GM23248 (cell line): ENCODE data around the gene AMZ2. TPM values are rescaled to one million over a fixed set of nuclear protein-coding genes. Genes with fewer than 3 reads are reported as not detected.
"Not testable (repeated sequence)": the region's sequence is repeated elsewhere in the genome, so short reads cannot be mapped to it uniquely, and the experiment has no call there.

Experiments used
- DNase-seq: peaks from one replicate; pipeline ENCODE4 v3.0.0-alpha.2; 2015
- H2AFZ ChIP-seq: fragments of 200-600 bp; sonication (generic); 2 replicates; pipeline ENCODE4 v1.6.1; 2016; ENCODE audit warnings: antibody characterized with exemption
- H3F3A ChIP-seq: fragments of 200-600 bp; sonication (generic); 2 replicates; pipeline ENCODE4 v1.6.1; 2016; ENCODE audit warnings: mild to moderate bottlenecking, antibody characterized with exemption, mixed run types; ENCODE audit not compliant: insufficient read depth
- H3K27ac ChIP-seq: fragments of 200-600 bp; sonication (generic); 2 replicates; pipeline ENCODE4 v1.5.1; 2016; ENCODE audit warnings: mild to moderate bottlenecking
- H3K27me3 ChIP-seq: fragments of 200-600 bp; sonication (generic); replicated peaks from 2 replicates; pipeline ENCODE4 v1.6.1; 2016; ENCODE audit warnings: mild to moderate bottlenecking; ENCODE audit not compliant: insufficient read depth
- H3K36me3 ChIP-seq: fragments of 200-600 bp; sonication (generic); 2 replicates; pipeline ENCODE4 v1.6.1; 2016; ENCODE audit warnings: low read depth, mild to moderate bottlenecking
- H3K4me1 ChIP-seq: fragments of 200-600 bp; sonication (generic); 2 replicates; pipeline ENCODE4 v1.6.1; 2016; ENCODE audit warnings: mild to moderate bottlenecking; ENCODE audit not compliant: insufficient read depth
- H3K4me2 ChIP-seq: fragments of 200-600 bp; sonication (generic); one replicate; pipeline ENCODE4 v1.6.1; 2016; ENCODE audit warnings: mild to moderate bottlenecking; ENCODE audit not compliant: unreplicated experiment
- H3K4me3 ChIP-seq: fragments of 200-600 bp; sonication (generic); 2 replicates; pipeline ENCODE4 v1.5.1; 2016; ENCODE audit warnings: mild to moderate bottlenecking
- H3K79me2 ChIP-seq: fragments of 200-600 bp; sonication (generic); 2 replicates; pipeline ENCODE4 v1.6.1; 2016; ENCODE audit warnings: mild to moderate bottlenecking; ENCODE audit not compliant: insufficient read depth
- H3K9ac ChIP-seq: fragments of 200-600 bp; sonication (generic); 2 replicates; pipeline ENCODE4 v1.6.1; 2016; ENCODE audit warnings: mild to moderate bottlenecking
- H3K9me2 ChIP-seq: fragments of 200-600 bp; sonication (generic); 2 replicates; pipeline ENCODE4 v1.6.1; 2016; ENCODE audit warnings: mixed run types, mild to moderate bottlenecking, moderate library complexity; ENCODE audit not compliant: insufficient read depth
- H3K9me3 ChIP-seq: fragments of 200-600 bp; sonication (generic); one replicate; pipeline ENCODE4 v1.6.1; 2017; ENCODE audit warnings: low read depth
- H4K20me1 ChIP-seq: fragments of 200-600 bp; sonication (generic); 2 replicates; pipeline ENCODE4 v1.6.0; 2016; ENCODE audit not compliant: insufficient read depth
- EZH2 ChIP-seq: fragments of 200-600 bp; sonication (generic); IDR thresholded peaks from 2 replicates; pipeline ENCODE4 v1.6.1; 2018; ENCODE audit warnings: antibody characterized with exemption, mild to moderate bottlenecking; ENCODE audit not compliant: insufficient read depth, poor library complexity, severe bottlenecking
- EZH2phosphoT487 ChIP-seq: fragments of 200-600 bp; sonication (generic); IDR thresholded peaks from 2 replicates; pipeline ENCODE4 v1.6.1; 2018; ENCODE audit warnings: antibody characterized with exemption, moderate library complexity, mild to moderate bottlenecking, low read depth; ENCODE audit not compliant: insufficient read depth
- WGBS, 2 experiments: methylation state at CpG; one replicate each; pipeline ENCODE4 v1.1.6; 2015 to 2017; ENCODE audit warnings: low lambda C conversion rate in 2 of 2, low coverage in 1 of 2; ENCODE audit errors: missing lambda C conversion rate in 2 of 2; 5-methylcytosine and 5-hydroxymethylcytosine counted together
- in situ Hi-C: fragments of 300-500 bp; cut with MboI; formaldehyde crosslinking; loops from 2 replicates; pipeline ENCODE4 v1.15.0; 2020
- polyA plus RNA-seq: library from polyadenylated mRNA; unstranded; fragments of >200 nt; fragmentation: Nextera tagmentation; extraction: Ambion mirVana; gene quantifications from 2 replicates; pipeline ENCODE4 v1.2.1, GENCODE V29; 2016
- total RNA-seq: library from RNA; depleted of rRNA; stranded (reverse); fragments of >200 nt; shearing (Covaris generic); gene quantifications from 2 replicates; pipeline ENCODE4 v1.2.3, GENCODE V29; 2014

AMZ2 gene
- total and polyA plus RNA-seq, 2 experiments from 2014 or later: 96.7 to 117 TPM

GRCh38 chr17:68205251-68205807 is 42.5 kb upstream of the AMZ2 start:
- H3K9ac ChIP-seq: peak overlapping the region; percentile 72
- H3K36me3 ChIP-seq: no peaks in the 10 kb centered on the region; the same call in 1 of the 2 replicates
- DNase-seq: peak; percentile 94
- no peaks in the 10 kb centered on the region for H3K79me2 ChIP-seq
- H3K9me3 ChIP-seq: no peaks in the 10 kb centered on the region
- peaks cover 4% of the 10 kb centered on the region for H3K4me1 ChIP-seq
- no peak overlapping the region for H3K27ac ChIP-seq
- no peak for TF ChIP-seq EZH2
- no peak for TF ChIP-seq EZH2phosphoT487
- peaks cover 6% of the 10 kb centered on the region; the same call in 1 of the 2 replicates for H3F3A ChIP-seq
- H2AFZ ChIP-seq: peak overlapping the region; percentile 91
- peak overlapping the region; percentile 94 for H3K4me2 ChIP-seq
- H3K4me3 ChIP-seq: peak overlapping the region; percentile 74
- WGBS, 2 experiments: 1% methylated on average over 44 to 71 of the region's 71 CpGs
- H4K20me1 ChIP-seq: no peaks in the 10 kb centered on the region
- H3K9me2 ChIP-seq: no peaks in the 10 kb centered on the region
- H3K27me3 ChIP-seq: peaks cover 3% of the 10 kb centered on the region
- in situ Hi-C loops: no loop called here

- peak overlapping the region; percentile 74 for H3K4me3 ChIP-seq
- DNase-seq: peak; percentile 57
- H3K4me2 ChIP-seq: peak overlapping the region; percentile 94
- H3K27me3 ChIP-seq: no peaks in the 10 kb centered on the region
- no peaks in the 10 kb centered on the region for H3K9me3 ChIP-seq
- WGBS, 2 experiments: 0 to 2% methylated on average over 38 to 46 of the region's 50 CpGs
- H3K9me2 ChIP-seq: no peaks in the 10 kb centered on the region
- no peaks in the 10 kb centered on the region for H4K20me1 ChIP-seq
- in situ Hi-C loops: no loop called here
- H3K27ac ChIP-seq: no peak overlapping the region
- TF ChIP-seq EZH2phosphoT487 (no peak), EZH2 (no peak)
- H3F3A ChIP-seq: peaks cover 6% of the 10 kb centered on the region; the same call in 1 of the 2 replicates
- peak overlapping the region; percentile 91 for H2AFZ ChIP-seq
- no peaks in the 10 kb centered on the region; the same call in 1 of the 2 replicates for H3K36me3 ChIP-seq
- H3K9ac ChIP-seq: peak overlapping the region; percentile 72
- no peaks in the 10 kb centered on the region for H3K79me2 ChIP-seq
- peaks cover 4% of the 10 kb centered on the region; the same call in 1 of the 2 replicates for H3K4me1 ChIP-seq
Observed at GRCh38 chr17:68205808-68206720, 41.8 kb upstream of the AMZ2 start.

GRCh38 chr17:68207651-68208253 is 40.1 kb upstream of the AMZ2 start:
- Histone ChIP-seq H3K4me2 (no peak overlapping the region), H2AFZ (no peak overlapping the region), H4K20me1 (no peaks in the 10 kb centered on the region), H3K27ac (no peak overlapping the region), H3K9ac (no peak overlapping the region), H3K4me3 (no peak overlapping the region), H3K9me2 (no peaks in the 10 kb centered on the region), H3K27me3 (no peaks in the 10 kb centered on the region), H3K79me2 (no peaks in the 10 kb centered on the region), H3K4me1 (peaks cover 4% of the 10 kb centered on the region; the same call in 1 of the 2 replicates), H3K36me3 (no peaks in the 10 kb centered on the region; the same call in 1 of the 2 replicates), H3F3A (peaks cover 6% of the 10 kb centered on the region; the same call in 1 of the 2 replicates), H3K9me3 (no peaks in the 10 kb centered on the region)
- TF ChIP-seq EZH2phosphoT487: no peak
- TF ChIP-seq EZH2: no peak
- 90 to 94% methylated on average over 28 to 35 of the region's 37 CpGs for WGBS, 2 experiments
- in situ Hi-C loops: no loop called here
- no peak for DNase-seq

- H2AFZ ChIP-seq, H3K79me2 ChIP-seq, H3K9me2 ChIP-seq, H3K27ac ChIP-seq, H3K9ac ChIP-seq, H3K4me1 ChIP-seq, H3F3A ChIP-seq, in situ Hi-C loops, H3K36me3 ChIP-seq, DNase-seq, H3K9me3 ChIP-seq, H3K4me3 ChIP-seq, H4K20me1 ChIP-seq, H3K27me3 ChIP-seq, H3K4me2 ChIP-seq: not testable (repeated sequence)
- WGBS, 2 experiments: 95 to 98% methylated on average over 19 of the region's 19 CpGs
Observed at GRCh38 chr17:68208651-68209050, 39.2 kb upstream of the AMZ2 start.

- H3K36me3 ChIP-seq, H3K9me2 ChIP-seq, H3F3A ChIP-seq, H3K9me3 ChIP-seq, H3K4me1 ChIP-seq, H3K79me2 ChIP-seq, H3K27ac ChIP-seq, H3K27me3 ChIP-seq, H3K4me2 ChIP-seq, H3K4me3 ChIP-seq, DNase-seq, H3K9ac ChIP-seq, in situ Hi-C loops, H4K20me1 ChIP-seq, H2AFZ ChIP-seq: not testable (repeated sequence)
- WGBS, 2 experiments: 92% methylated on average over 13 of the region's 13 CpGs
Observed at GRCh38 chr17:68209191-68209900, 38.5 kb upstream of the AMZ2 start.
